ENCODE results near the gene PRKCE.

Gene PRKCE

GRCh38 chr2:45965871-45966498 lies 314.5 kb downstream of the PRKCE start:
- no peak for DNase-seq
- no peaks in the 10 kb centered on the region for H3K36me3 ChIP-seq (replicated peaks)

DNA sequence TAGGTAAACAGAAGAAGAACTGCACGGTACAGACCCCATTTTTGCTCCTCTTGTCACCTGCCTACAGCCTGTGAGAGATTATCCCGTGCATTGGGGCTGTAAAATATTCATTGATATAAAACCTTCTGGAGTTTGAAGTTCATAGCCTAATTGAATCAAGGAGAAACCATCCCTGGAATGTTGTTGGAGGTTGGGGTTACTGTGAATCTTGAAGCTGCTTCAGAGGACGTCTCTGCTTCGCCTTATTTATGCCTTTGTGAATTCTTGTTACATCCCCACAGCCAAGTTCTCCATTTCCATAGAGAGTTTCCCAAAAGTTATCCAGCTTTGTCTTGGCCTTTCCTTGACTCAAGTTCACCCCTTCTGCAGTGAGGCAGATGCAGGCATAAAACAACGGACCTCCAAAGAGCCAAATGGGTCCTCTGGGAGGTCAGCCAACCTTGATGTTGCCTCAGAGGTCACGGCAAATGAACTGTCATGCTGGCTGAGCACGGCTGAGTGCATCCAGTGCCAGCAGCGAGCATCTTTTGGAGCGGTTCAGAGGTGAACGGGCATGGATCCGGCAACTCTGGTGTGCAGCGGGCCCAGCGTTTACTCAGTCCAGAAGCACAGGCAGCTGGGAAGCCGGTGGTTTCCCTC lies 317.6 kb downstream of the PRKCE start:
- no peak for TF ChIP-seq CTCF (IDR thresholded peaks at IDR 0.05; ENCODE audit: low read depth, low read length, missing control alignments)
- in situ Hi-C loops (cut with HindIII; ENCODE audit: low pct_ligation_motif_present, low sequenced_read_pairs), result no loop called here
- peak; percentile 38 for DNase-seq
- H3K4me3 ChIP-seq (ENCODE audit: low read depth, low read length), result no peak overlapping the region
- H3K27me3 ChIP-seq (replicated peaks), result no peaks in the 10 kb centered on the region
- no peaks in the 10 kb centered on the region for H3K36me3 ChIP-seq (replicated peaks)
- H3K27ac ChIP-seq, result no peak overlapping the region

More at GRCh38 chr2:45965871-45966498, 314.5 kb downstream of the PRKCE start:
- H3K27ac ChIP-seq, result no peak overlapping the region
- in situ Hi-C loops (cut with HindIII; ENCODE audit: low pct_ligation_motif_present, low sequenced_read_pairs), result no loop called here
- no peaks in the 10 kb centered on the region for H3K27me3 ChIP-seq (replicated peaks)
- H3K4me3 ChIP-seq (ENCODE audit: low read depth, low read length), result no peak overlapping the region
- no peak for TF ChIP-seq CTCF (IDR thresholded peaks at IDR 0.05; ENCODE audit: low read depth, low read length, missing control alignments)

GRCh38 chr2:45973426-45973825 lies 322.0 kb downstream of the PRKCE start:
- H3K36me3 ChIP-seq (replicated peaks), result no peaks in the 10 kb centered on the region
- no peaks in the 10 kb centered on the region for H3K27me3 ChIP-seq (replicated peaks)
- in situ Hi-C loops (cut with HindIII; ENCODE audit: low pct_ligation_motif_present, low sequenced_read_pairs), result no loop called here
- no peak overlapping the region for H3K27ac ChIP-seq
- H3K4me3 ChIP-seq (ENCODE audit: low read depth, low read length), result no peak overlapping the region
- DNase-seq, result no peak
- TF ChIP-seq CTCF (IDR thresholded peaks at IDR 0.05; ENCODE audit: low read depth, low read length, missing control alignments), result no peak

DNA sequence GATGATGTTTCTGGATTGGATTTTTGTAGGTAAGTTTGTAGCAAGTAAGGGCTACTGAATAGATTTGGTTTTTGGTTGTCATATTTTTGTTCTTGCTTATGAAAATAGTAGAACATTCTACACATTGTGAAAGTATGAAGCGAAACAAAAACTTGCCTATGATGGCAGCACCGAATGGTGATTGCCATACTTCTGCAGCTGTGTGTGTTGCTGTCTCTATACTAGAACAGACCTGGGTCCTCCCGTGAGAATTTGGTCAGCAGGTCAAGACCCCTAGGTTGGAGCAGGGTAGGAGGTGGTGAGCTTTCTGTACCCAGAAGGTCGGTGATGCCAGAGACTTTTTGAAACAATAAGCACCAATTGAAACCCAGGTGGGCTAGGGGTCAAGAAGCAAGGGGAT lies 322.6 kb downstream of the PRKCE start:
- DNase-seq, result no peak

GRCh38 chr2:45974762-45975408 lies 323.4 kb downstream of the PRKCE start:
- H3K36me3 ChIP-seq (replicated peaks), result no peaks in the 10 kb centered on the region
- in situ Hi-C loops (cut with HindIII; ENCODE audit: low pct_ligation_motif_present, low sequenced_read_pairs), result no loop called here
- TF ChIP-seq CTCF (IDR thresholded peaks at IDR 0.05; ENCODE audit: low read depth, low read length, missing control alignments), result no peak

More for the DNA sequence above, 322.6 kb downstream of the PRKCE start:
- no peak overlapping the region for H3K4me3 ChIP-seq (ENCODE audit: low read depth, low read length)
- in situ Hi-C loops (cut with HindIII; ENCODE audit: low pct_ligation_motif_present, low sequenced_read_pairs), result no loop called here
- TF ChIP-seq CTCF (IDR thresholded peaks at IDR 0.05; ENCODE audit: low read depth, low read length, missing control alignments), result no peak
- no peak overlapping the region for H3K27ac ChIP-seq
- H3K36me3 ChIP-seq (replicated peaks), result no peaks in the 10 kb centered on the region
- H3K27me3 ChIP-seq (replicated peaks), result no peaks in the 10 kb centered on the region

More at GRCh38 chr2:45974762-45975408, 323.4 kb downstream of the PRKCE start:
- DNase-seq, result no peak
- Histone ChIP-seq H3K27ac (no peak overlapping the region), H3K4me3 (ENCODE audit: low read depth, low read length) (no peak overlapping the region), H3K27me3 (replicated peaks) (no peaks in the 10 kb centered on the region)
